CD4-positive, alpha-beta T cell treated with Interleukin-17A for 1 hour (primary cell): ENCODE measurements around the gene LONP1.
"Not testable (repeated sequence)": the region's sequence is repeated elsewhere in the genome, so short reads cannot be mapped to it uniquely, and the experiment has no call there.

Experiments
- DNase-seq: peaks from one replicate; pipeline ENCODE4 v3.0.0-alpha.2; 2020

LONP1 gene

GRCh38 chr19:5707576-5708575 is 12.1 kb downstream of the LONP1 start:
- no peak for DNase-seq

DNA sequence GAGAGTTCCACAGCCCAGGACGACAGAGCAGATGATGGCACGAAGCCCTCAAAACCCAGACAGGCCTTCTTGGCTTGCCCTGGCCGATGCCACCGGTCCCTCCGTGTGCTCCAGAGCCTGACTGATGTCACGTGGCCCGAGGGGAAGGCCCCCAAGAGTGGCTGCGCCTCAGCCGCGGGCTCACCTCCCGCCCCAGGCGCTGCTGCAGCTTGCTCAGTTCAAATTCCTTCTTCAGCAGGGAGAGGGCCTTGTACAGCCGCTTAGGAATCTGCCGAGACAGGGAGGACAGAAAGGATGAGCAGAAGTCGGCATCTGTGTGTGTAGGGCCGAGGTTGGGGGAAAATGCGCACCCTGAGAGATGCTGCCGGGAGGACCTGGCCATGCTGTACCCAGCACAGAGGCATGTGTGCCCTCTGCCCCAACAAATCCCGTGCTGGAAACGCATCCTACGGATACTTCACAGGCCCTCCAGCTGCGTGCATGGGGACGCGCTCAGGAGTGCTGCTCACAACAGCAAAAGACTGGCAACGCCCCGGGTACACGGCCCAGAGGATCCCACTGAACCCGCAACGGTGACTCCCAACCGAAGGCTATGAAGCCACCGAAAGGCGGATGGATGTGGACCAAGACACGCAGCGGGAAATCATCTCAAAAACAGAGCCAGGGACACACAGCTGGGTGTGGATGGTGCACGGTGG is 12.9 kb downstream of the LONP1 start:
- DNase-seq: no peak

- no peak for DNase-seq
Measured at GRCh38 chr19:5705552-5705951, 14.4 kb downstream of the LONP1 start.

- DNase-seq: no peak
Measured at GRCh38 chr19:5703819-5704818, 15.8 kb downstream of the LONP1 start.

DNA sequence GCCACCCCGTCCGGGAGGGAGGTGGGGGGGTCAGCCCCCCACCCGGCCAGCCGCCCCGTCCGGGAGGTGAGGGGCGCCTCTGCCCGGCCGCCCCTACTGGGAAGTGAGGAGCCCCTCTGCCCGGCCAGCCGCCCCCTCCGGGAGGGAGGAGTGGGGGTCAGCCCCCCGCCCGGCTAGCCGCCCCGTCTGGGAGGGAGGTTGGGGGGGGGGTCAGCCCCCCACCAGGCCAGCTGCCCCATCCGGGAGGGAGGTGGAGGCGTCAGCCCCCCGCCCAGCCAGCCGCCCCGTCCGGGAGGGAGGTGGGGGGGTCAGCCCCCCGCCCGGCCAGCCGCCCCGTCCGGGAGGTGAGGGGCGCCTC is 17.9 kb downstream of the LONP1 start:
- not testable (repeated sequence) for DNase-seq

- DNase-seq: no peak
Measured at GRCh38 chr19:5700455-5701092, 19.4 kb downstream of the LONP1 start.

DNA sequence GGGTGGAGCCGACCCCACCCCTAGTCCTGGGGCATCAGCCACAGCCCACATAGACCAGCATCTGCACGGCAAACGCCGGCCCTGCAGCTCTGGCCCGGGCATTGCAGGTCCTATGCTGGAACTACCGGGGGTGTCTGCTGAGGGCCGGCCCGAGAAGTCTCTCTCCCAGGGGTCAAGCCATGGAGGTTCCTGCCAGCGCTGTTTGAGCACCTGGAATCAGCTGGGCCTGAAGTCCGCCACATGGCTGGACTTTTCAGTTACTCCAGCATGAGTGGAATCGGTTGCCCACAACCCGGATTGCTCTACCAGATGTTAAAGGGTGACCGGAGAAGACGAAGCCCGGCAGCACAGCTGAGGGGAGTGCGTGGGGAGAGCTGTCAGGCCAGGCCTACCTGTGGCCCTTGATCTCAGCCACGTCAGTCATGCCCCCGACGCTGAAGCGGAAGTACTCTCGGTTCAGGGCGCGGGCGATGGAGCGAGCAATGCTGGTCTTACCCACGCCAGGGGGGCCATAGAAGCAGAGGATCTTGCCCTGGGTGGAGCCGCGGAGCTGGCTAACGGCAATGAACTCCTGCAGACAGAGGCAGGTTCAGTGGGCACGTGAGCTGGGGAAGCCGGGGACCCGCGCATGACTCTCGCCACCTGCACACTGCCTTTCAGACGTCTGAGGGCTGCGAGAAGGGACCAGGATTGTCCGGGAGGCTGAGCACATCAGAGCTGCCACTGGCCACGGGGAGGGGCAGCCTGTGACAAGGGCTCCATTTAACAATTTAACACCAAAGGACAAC is 21.1 kb downstream of the LONP1 start:
- DNase-seq: no peak

DNA sequence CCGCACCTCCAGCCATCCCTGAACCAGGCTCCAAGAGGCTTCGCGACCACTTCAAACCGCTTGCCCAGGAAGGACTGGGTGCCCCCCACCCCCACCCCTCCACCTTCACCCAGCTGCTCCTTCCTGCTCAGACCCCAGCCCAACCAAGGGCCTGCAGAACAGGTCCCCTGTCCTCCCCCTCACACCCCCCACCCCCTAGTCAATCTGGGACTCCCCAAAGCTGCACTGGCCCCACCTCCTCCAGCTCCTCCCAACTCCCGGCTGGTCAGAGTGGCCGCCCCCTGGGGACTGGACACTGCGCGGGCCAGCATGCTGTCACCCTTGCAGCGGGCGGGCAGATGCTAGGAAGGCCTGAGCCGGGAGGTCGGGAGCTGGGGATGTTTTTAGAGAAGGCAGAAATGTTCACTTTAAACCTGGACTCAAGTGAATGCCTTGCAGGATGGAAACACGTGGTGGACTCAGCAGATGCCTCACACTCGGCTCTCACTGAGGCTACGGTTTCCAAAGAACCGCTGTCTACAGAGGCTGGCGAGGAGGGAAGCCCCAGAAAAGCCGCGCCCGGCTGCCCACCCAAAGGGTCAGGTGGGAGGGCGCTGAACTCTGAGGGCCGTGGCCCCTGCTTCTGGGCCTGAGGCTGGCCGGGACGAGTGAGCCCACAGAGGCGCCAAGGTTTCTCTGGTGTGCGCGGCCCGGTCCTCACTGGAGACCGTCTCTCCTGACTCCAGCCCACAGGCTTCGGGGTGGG is 21.9 kb downstream of the LONP1 start:
- no peak for DNase-seq

DNA sequence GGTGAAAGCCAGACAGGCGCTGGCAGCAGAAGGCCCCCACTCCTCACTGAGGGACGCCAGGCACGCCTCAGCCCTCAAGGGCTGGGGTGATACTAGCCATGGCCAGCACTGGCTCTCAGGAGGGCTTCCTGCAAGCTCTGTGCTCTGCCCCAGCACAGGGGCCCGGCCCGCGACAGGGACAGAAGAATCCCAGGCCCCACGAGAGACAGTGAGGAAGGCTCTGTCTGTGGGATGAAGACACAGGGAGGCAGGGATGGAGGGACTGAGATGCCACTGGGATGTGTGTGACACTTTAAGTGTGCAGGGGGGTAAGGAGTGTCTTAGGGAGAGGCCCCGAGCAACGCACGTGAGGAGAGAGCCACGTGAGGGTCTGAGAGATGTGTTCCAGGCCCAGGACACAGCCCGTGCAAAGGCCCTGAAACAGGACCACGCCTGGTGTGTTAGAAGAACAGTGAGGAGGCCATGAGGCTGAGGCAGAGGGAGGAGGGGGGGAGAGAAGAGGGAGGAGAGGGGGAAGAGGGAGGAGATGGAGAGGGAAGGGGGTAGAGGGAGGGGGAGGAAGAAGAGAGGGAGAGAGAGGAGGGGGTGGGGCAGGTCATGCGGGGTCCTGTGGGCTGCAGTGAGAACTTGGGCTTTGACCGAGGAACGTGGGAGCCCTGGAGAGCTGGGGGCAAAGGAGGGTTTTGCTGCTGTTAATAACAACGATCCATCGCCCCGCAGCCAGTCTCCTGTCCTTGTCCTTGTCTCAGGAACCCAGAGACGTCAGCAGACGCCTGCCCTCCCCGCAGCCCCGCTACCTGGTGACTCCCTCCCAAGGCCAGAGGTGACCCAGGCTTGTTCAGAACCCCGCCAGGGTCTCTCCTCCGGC is 22.7 kb downstream of the LONP1 start:
- no peak for DNase-seq

DNA sequence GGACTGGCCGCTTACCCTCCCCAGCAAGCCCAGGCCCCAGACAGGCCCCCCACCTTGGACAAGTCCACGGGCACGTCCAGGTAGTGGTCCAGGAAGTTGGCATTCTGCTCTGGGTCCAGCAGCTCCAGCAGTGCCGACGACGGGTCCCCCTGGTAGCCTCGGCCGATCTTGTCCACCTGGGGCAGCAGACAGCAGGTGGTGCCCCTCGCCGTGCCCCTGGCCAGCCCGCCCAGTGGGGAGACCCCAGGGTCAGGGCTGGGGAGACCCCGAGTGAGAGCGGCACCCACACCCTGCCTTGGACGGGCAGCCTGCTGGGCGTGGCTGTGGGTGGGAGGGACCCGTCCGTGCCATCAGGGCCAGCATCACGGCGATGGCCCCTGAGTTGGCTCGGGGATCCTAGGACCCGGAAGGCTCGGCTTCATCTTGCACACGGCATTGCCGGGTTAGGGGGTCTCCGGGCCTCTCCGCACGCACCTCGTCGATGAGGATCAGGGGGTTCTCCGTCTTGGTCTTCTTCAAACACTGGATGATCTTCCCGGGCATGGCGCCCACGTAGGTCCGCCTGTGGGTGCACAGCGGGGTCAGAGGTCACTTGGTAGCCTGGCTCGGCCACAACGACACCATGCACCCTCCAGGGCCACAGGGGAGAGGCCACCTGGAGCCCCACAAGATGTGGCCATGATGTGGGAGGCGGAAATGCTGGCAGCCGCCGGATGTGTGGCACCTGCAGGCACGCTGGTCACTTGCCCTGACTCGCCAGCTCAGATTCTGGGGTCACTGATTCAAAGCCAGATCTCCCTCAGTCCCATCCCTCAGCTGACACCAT is 23.5 kb downstream of the LONP1 start:
- DNase-seq: no peak

- DNase-seq: no peak
Measured at GRCh38 chr19:5695649-5696195, 24.2 kb downstream of the LONP1 start.

DNA sequence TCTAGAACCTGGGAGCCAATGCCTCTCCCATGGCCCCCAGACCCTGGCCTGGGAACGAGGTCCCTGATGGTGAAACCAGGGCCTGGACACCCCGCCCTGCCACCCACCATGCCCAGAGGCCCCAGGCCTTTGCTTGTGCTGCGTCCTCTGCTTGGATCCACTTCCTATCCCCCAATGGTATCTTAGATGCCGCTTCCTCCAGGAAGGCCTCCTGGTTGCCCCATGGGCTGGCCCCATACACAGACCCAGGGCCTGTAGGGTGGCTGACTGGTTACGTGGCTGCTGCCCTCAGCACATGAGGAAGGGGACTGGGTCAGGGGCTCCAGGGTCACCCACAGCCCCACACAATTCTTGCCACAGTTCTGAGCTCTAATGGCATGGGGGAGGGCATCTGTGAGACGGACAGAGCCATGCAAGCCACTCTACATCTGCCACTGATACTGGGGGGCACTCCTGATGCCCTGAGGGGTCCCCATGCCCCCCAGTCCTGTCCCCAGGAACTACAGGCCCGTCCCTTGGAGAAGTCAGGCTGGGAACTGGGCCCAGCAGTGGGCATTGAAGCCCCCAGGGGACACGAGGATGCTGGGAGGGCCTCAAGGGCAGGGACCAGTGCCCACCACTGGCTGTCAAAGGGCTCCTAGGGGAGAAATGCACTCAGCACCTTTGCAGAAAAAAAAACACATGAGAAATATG is 24.8 kb downstream of the LONP1 start:
- DNase-seq: no peak

- no peak for DNase-seq
Measured at GRCh38 chr19:5694167-5694955, 25.6 kb downstream of the LONP1 start.

DNA sequence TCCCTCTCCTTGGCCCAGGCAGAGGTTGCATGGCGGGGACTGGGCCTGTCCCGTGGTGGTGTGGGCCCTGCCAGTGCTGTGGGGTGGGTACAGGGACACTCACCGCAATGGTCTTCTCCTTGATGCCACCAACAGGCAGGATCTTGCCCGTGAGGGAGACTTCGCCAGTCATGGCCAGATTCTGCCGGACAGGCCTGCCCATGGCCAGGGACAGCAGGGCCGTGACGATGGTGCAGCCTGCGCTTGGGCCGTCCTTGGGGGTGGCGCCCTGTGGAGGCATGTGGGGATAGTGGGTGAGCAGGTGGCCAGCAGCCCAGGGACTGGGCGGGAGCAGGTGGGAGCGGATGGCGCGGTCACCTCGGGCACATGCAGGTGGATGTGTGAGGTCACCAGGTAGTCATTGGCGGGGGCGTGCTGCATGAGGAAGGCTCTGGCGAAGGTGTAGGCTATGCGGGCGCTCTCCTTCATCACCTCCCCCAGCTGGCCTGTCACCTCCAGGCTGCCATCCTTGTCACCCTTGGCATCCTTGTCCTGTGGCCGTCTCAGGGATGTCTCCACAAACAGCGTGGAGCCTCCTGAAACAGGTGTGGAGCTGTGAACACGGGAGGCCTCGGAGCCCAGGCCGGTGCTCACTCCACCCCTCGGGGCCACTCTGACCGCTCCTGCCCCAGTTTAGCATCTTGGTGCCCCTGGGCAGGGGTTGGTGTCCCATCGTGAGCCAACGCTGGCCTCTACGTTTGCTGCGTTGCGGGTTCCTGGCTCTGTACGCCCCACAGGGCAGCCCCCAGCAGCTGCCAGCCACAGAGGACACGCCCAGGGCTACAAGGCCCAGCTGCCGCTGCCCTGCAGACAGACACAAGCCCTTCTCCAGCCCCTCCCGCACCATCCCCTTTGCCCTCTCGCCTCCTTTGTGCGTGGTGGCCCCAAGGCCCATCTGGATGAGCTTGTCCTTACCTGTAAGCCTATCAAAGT is 26.5 kb downstream of the LONP1 start:
- no peak for DNase-seq

DNA sequence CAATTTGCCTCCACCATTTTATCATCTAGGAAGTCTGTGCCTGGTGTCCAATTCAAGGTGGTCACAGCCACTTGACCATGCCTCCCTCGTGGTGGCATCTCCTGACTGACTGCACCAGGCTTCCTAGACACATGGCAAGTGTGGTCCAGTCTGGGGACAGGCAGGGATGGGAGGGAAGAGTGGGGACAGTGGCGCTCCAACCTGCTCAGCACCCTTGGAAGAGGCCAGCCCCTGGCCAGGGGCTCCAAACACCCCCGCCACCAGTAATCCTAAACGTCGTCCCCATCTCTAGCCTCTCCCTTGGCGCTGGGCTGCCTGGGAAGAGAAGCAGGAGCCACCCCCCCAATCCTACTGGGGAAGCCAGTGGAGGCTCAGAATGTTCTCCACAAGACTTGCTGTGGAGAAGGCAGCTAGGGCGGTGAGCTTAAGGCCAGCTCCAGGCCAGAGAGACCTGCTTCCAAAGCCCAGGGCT is 27.2 kb downstream of the LONP1 start:
- no peak for DNase-seq
